Measurements from ENCODE around the gene NDUFS3.

Gene NDUFS3

DNA sequence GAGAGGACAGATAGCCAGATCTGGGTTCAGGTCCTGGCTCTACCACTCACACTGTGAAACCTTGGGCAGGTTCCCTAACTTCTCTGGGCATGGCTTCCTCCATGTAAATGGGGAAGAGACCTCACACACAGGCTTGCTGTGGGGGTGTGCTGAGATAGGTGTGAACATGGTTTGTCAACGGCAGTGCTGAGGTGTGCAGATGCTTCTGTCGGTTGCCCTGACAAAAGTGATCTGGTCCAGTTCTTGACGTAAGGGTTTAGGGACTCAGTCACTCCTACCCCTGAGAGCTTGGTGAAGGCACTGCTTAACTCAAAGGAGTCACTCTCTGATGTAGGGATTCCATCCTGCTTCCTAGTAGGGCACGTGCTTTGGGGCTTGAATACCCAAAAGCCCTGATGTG lies 13.4 kb downstream of the NDUFS3 start:
- Histone ChIP-seq H3K36me3 (ENCODE audit: insufficient read depth, low read length) (no peaks in the 10 kb centered on the region; the same call in 1 of the 2 replicates), H3K79me2 (ENCODE audit: insufficient read depth, low read length) (peaks cover 57% of the 10 kb centered on the region), H3K4me3 (ENCODE audit: low read length, poor library complexity, severe bottlenecking) (peak overlapping the region; percentile 83), H3K9ac (ENCODE audit: low read depth, low read length, poor library complexity, severe bottlenecking) (peak overlapping the region; percentile 88), H3K27me3 (ENCODE audit: insufficient read depth, low read length, poor library complexity, severe bottlenecking) (no peaks in the 10 kb centered on the region), H3K9me2 (replicated peaks; ENCODE audit: low read depth, low read length) (no peaks in the 10 kb centered on the region), H3K4me1 (ENCODE audit: insufficient read depth, low read length, poor library complexity, severe bottlenecking) (peaks cover 75% of the 10 kb centered on the region), H4K20me1 (ENCODE audit: insufficient read depth, low read length, poor library complexity, severe bottlenecking) (no peaks in the 10 kb centered on the region), H3K4me2 (ENCODE audit: low read depth, low read length, poor library complexity, severe bottlenecking) (peak overlapping the region; percentile 82), H2AFZ (ENCODE audit: low read length) (no peak overlapping the region), H3F3A (ENCODE audit: low read depth) (peaks cover 15% of the 10 kb centered on the region; the same call in 1 of the 2 replicates), H3K9me3 (ENCODE audit: insufficient read depth, low read depth, low read length) (no peaks in the 10 kb centered on the region)
- TF ChIP-seq, protein P1, sequence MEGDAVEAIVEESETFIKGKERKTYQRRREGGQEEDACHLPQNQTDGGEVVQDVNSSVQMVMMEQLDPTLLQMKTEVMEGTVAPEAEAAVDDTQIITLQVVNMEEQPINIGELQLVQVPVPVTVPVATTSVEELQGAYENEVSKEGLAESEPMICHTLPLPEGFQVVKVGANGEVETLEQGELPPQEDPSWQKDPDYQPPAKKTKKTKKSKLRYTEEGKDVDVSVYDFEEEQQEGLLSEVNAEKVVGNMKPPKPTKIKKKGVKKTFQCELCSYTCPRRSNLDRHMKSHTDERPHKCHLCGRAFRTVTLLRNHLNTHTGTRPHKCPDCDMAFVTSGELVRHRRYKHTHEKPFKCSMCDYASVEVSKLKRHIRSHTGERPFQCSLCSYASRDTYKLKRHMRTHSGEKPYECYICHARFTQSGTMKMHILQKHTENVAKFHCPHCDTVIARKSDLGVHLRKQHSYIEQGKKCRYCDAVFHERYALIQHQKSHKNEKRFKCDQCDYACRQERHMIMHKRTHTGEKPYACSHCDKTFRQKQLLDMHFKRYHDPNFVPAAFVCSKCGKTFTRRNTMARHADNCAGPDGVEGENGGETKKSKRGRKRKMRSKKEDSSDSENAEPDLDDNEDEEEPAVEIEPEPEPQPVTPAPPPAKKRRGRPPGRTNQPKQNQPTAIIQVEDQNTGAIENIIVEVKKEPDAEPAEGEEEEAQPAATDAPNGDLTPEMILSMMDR (conservative IDR thresholded peaks at IDR 0.05; ENCODE audit: low read length) = no peak
- TF ChIP-seq EZH2phosphoT487 (IDR thresholded peaks at IDR 0.05; ENCODE audit: borderline replicate concordance) = no peak

DNA sequence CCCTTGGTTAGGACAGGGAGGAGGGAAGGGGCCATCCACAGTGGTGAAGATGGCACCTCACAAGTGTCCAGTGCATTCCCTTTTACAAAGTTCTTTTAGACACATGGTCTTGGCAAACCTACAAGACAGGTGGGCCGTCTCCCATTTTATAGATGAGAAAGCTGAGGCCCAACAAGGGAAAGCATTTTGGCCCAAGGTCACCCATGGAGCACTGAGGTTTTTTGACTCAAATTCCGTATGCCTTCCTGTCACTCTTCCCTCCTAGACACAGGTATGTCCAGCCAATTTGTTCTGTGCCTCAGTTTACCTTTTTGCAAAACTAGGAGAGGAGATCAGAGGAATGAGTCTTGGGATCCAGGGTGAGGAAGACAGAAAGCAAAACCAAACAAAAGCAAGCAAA lies 14.1 kb downstream of the NDUFS3 start:
- Histone ChIP-seq H3K79me2 (ENCODE audit: insufficient read depth, low read length) (peaks cover 50% of the 10 kb centered on the region), H3K9ac (ENCODE audit: low read depth, low read length, poor library complexity, severe bottlenecking) (peak overlapping the region; percentile 88), H3K4me3 (ENCODE audit: low read length, poor library complexity, severe bottlenecking) (peak overlapping the region; percentile 83), H3K9me3 (ENCODE audit: insufficient read depth, low read depth, low read length) (no peaks in the 10 kb centered on the region), H3F3A (ENCODE audit: low read depth) (peaks cover 15% of the 10 kb centered on the region; the same call in 1 of the 2 replicates), H2AFZ (ENCODE audit: low read length) (no peak overlapping the region), H3K27me3 (ENCODE audit: insufficient read depth, low read length, poor library complexity, severe bottlenecking) (no peaks in the 10 kb centered on the region), H3K9me2 (replicated peaks; ENCODE audit: low read depth, low read length) (no peaks in the 10 kb centered on the region), H3K36me3 (ENCODE audit: insufficient read depth, low read length) (no peaks in the 10 kb centered on the region; the same call in 1 of the 2 replicates), H4K20me1 (ENCODE audit: insufficient read depth, low read length, poor library complexity, severe bottlenecking) (no peaks in the 10 kb centered on the region), H3K4me1 (ENCODE audit: insufficient read depth, low read length, poor library complexity, severe bottlenecking) (peaks cover 73% of the 10 kb centered on the region), H3K4me2 (ENCODE audit: low read depth, low read length, poor library complexity, severe bottlenecking) (peak overlapping the region; percentile 82)
- TF ChIP-seq, protein P1 (conservative IDR thresholded peaks at IDR 0.05; ENCODE audit: low read length) = no peak
- TF ChIP-seq EZH2phosphoT487 (IDR thresholded peaks at IDR 0.05; ENCODE audit: borderline replicate concordance) = no peak

DNA sequence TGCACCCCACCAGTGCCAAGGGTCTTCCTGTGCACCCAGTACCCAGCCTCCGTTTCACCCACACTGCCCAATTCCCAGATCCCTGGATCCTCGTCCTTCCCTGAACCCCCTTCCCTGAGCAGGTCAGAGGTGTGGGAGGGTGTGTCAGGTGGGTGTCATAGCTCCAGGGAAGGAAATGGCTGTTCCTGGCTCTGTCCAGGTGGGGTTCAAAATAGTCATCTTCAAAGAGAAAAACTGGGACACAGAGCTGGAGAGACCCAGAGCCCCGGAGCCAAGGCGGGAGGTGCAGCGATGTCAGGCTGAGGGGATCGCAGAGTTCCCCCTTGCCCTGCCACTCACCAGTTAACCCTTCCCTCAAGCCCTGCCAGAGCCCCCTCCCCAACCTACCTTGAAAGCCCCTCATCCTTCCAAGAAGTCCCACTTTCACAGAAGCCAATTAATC lies 14.6 kb downstream of the NDUFS3 start:
- H3K4me1 ChIP-seq (ENCODE audit: insufficient read depth, low read length, poor library complexity, severe bottlenecking) = peaks cover 67% of the 10 kb centered on the region
- peak overlapping the region; percentile 88 for H3K9ac ChIP-seq (ENCODE audit: low read depth, low read length, poor library complexity, severe bottlenecking)
- no peaks in the 10 kb centered on the region for H3K9me3 ChIP-seq (ENCODE audit: insufficient read depth, low read depth, low read length)
- peaks cover 15% of the 10 kb centered on the region; the same call in 1 of the 2 replicates for H3F3A ChIP-seq (ENCODE audit: low read depth)
- H3K9me2 ChIP-seq (replicated peaks; ENCODE audit: low read depth, low read length) = no peaks in the 10 kb centered on the region
- no peak overlapping the region for H2AFZ ChIP-seq (ENCODE audit: low read length)
- H4K20me1 ChIP-seq (ENCODE audit: insufficient read depth, low read length, poor library complexity, severe bottlenecking) = no peaks in the 10 kb centered on the region
- TF ChIP-seq, protein P1 (conservative IDR thresholded peaks at IDR 0.05; ENCODE audit: low read length) = no peak
- no peak for TF ChIP-seq EZH2phosphoT487 (IDR thresholded peaks at IDR 0.05; ENCODE audit: borderline replicate concordance)
- peak overlapping the region; percentile 83 for H3K4me3 ChIP-seq (ENCODE audit: low read length, poor library complexity, severe bottlenecking)
- H3K4me2 ChIP-seq (ENCODE audit: low read depth, low read length, poor library complexity, severe bottlenecking) = peak overlapping the region; percentile 82
- H3K36me3 ChIP-seq (ENCODE audit: insufficient read depth, low read length) = no peaks in the 10 kb centered on the region; the same call in 1 of the 2 replicates
- H3K27me3 ChIP-seq (ENCODE audit: insufficient read depth, low read length, poor library complexity, severe bottlenecking) = no peaks in the 10 kb centered on the region
- H3K79me2 ChIP-seq (ENCODE audit: insufficient read depth, low read length) = peaks cover 45% of the 10 kb centered on the region
